Panc1 (cell line): Measurements from ENCODE around the gene SARDH. TPM values are rescaled to one million over a fixed set of nuclear protein-coding genes. Genes with fewer than 3 reads are reported as not detected.

Experiments
- ATAC-seq: fragments of 200-7000 bp; cut with Tn5 transposase; 2 replicates; pipeline ENCODE4 v1.9.1; 2020; ENCODE audit warnings: mild to moderate bottlenecking, moderate library complexity
- BruUV-seq: library from RNA; stranded (reverse); fragments of 400-500 nt; replicated peaks from 2 replicates; lab custom pipeline; 2021; lab: Mats Ljungman, UMichigan
- CTCF ChIA-PET: fragments of 300-600 bp; sonication (Branson Sonifier 250); formaldehyde crosslinking; loops from one replicate; lab custom pipeline; 2022; ENCODE audit warnings: antibody characterized with exemption; lab: Charles Lee
- POLR2A ChIA-PET: fragments of 300-600 bp; sonication (Branson Sonifier 250); formaldehyde crosslinking; loops from one replicate; lab custom pipeline; 2022; ENCODE audit warnings: antibody characterized with exemption; lab: Charles Lee
- DNase-seq: peaks from one replicate; pipeline ENCODE4 v3.0.0-alpha.2; 2010; ENCODE audit warnings: low read depth, low spot score
- H3K27ac ChIP-seq: 2 replicates; pipeline ENCODE4 v1.5.1; 2011; ENCODE audit warnings: mild to moderate bottlenecking, low read length, inconsistent platforms
- H3K27me3 ChIP-seq: fragments of 200-500 bp; sonication (Bioruptor generic); 2 replicates; pipeline ENCODE4 v1.6.0; 2014; ENCODE audit warnings: low read length, inconsistent platforms; ENCODE audit not compliant: control insufficient read depth, insufficient read depth
- H3K36me3 ChIP-seq: fragments of 200-500 bp; sonication (Bioruptor generic); 2 replicates; pipeline ENCODE4 v1.5.1; 2014; ENCODE audit warnings: inconsistent platforms, mild to moderate bottlenecking, low read length, moderate library complexity; ENCODE audit not compliant: control insufficient read depth, insufficient read depth
- H3K4me1 ChIP-seq: 2 replicates; pipeline ENCODE4 v1.5.1; 2011; ENCODE audit warnings: inconsistent platforms, mild to moderate bottlenecking, low read length, moderate library complexity; ENCODE audit not compliant: control insufficient read depth, insufficient read depth
- H3K4me3 ChIP-seq, 2 experiments: 2 replicates each; pipeline ENCODE4 v1.5.1; 2011 to 2012; ENCODE audit warnings: low read depth in 2 of 2, low read length in 2 of 2, mild to moderate bottlenecking in 2 of 2, inconsistent platforms in 1 of 2, moderate library complexity in 1 of 2
- H3K9me3 ChIP-seq: fragments of 200-500 bp; sonication (Bioruptor generic); 2 replicates; pipeline ENCODE4 v1.5.1; 2014; ENCODE audit warnings: low read depth, mild to moderate bottlenecking, inconsistent platforms, low read length, moderate library complexity; ENCODE audit not compliant: control insufficient read depth, insufficient read depth
- POLR2AphosphoS5 ChIP-seq: IDR thresholded peaks from 2 replicates; pipeline ENCODE4 v1.6.1; 2012; ENCODE audit warnings: mild to moderate bottlenecking, low read depth, low read length, moderate library complexity
- SIN3A ChIP-seq: IDR thresholded peaks from 2 replicates; pipeline ENCODE4 v1.6.1; 2012; ENCODE audit warnings: low read depth, mild to moderate bottlenecking, low read length, moderate library complexity, borderline replicate concordance; ENCODE audit not compliant: insufficient read depth
- TCF7L2 ChIP-seq: IDR thresholded peaks from 2 replicates; pipeline ENCODE4 v1.6.1; 2011; ENCODE audit warnings: mild to moderate bottlenecking, low read depth, low read length, inconsistent platforms
- in situ Hi-C: cut with HindIII; loops from 2 replicates; pipeline ENCODE4 v1.10.0; 2016; ENCODE audit warnings: low sequenced_read_pairs, low pct_unique_long_range_greater_than_20kb
- intact Hi-C: fragments of 100-400 bp; cut with micrococcal nuclease; formaldehyde crosslinking; loops from one replicate; pipeline ENCODE4 v1.10.0; 2022; ENCODE audit not compliant: unreplicated experiment
- total RNA-seq: library from RNA; stranded (reverse); gene quantifications from one replicate; pipeline ENCODE4 v1.2.1, GENCODE V29; 2021; ENCODE audit not compliant: unreplicated experiment
- TF ChIP-seq, protein P1 (sequence below): fragments of 450-650 bp; IDR thresholded peaks from 2 replicates; pipeline ENCODE4 v1.5.1; 2017; ENCODE audit warnings: mild to moderate bottlenecking
- TF ChIP-seq, protein P2 (sequence below), 2 experiments: IDR thresholded peaks; 2 replicates each; pipeline ENCODE4 v1.6.1; 2011 to 2012; ENCODE audit warnings: low read depth in 2 of 2, control low read depth in 1 of 2, low read length in 1 of 2, mild to moderate bottlenecking in 1 of 2, moderate library complexity in 1 of 2; ENCODE audit not compliant: insufficient read depth in 1 of 2

SARDH gene
- total RNA-seq, 1 experiment from 2014 or later: 0.13 TPM

DNA sequence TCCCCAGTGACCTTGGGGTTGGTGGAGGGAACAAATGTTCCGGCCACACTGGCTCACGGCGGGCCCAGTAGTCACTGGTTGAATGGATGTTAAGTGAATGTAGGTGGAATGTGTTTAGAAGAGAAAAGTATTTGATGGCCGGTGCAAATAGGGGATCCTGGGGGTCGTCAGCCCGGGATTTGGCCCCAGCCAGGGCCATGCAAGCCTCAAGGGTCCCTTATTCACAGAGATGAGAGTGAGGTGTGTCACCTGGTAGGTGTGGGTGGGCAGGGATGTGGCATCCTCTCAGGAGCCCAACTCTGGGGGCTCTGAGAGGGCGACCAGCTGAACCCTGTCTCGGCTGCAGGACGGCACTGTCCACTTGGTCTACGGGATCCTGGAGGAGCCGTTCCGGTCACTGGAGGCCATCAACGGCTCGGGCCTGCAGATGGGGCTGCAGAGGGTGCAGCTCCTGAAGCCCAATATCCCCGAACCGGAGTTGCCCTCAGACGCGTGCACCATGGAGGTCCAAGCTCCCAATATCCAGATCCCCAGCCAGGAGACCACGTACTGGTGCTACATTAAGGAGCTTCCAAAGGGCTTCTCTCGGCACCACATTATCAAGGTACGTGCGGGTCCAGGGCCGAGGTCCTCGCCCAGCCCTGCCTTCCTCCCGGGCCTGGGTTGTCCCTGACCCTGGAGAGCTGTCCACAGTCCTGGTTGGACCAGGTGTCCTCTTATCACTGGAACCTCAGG, 96.1 kb downstream of the SARDH start:
- TF ChIP-seq, protein P1, sequence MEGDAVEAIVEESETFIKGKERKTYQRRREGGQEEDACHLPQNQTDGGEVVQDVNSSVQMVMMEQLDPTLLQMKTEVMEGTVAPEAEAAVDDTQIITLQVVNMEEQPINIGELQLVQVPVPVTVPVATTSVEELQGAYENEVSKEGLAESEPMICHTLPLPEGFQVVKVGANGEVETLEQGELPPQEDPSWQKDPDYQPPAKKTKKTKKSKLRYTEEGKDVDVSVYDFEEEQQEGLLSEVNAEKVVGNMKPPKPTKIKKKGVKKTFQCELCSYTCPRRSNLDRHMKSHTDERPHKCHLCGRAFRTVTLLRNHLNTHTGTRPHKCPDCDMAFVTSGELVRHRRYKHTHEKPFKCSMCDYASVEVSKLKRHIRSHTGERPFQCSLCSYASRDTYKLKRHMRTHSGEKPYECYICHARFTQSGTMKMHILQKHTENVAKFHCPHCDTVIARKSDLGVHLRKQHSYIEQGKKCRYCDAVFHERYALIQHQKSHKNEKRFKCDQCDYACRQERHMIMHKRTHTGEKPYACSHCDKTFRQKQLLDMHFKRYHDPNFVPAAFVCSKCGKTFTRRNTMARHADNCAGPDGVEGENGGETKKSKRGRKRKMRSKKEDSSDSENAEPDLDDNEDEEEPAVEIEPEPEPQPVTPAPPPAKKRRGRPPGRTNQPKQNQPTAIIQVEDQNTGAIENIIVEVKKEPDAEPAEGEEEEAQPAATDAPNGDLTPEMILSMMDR: no peak
- TF ChIP-seq, protein P2, sequence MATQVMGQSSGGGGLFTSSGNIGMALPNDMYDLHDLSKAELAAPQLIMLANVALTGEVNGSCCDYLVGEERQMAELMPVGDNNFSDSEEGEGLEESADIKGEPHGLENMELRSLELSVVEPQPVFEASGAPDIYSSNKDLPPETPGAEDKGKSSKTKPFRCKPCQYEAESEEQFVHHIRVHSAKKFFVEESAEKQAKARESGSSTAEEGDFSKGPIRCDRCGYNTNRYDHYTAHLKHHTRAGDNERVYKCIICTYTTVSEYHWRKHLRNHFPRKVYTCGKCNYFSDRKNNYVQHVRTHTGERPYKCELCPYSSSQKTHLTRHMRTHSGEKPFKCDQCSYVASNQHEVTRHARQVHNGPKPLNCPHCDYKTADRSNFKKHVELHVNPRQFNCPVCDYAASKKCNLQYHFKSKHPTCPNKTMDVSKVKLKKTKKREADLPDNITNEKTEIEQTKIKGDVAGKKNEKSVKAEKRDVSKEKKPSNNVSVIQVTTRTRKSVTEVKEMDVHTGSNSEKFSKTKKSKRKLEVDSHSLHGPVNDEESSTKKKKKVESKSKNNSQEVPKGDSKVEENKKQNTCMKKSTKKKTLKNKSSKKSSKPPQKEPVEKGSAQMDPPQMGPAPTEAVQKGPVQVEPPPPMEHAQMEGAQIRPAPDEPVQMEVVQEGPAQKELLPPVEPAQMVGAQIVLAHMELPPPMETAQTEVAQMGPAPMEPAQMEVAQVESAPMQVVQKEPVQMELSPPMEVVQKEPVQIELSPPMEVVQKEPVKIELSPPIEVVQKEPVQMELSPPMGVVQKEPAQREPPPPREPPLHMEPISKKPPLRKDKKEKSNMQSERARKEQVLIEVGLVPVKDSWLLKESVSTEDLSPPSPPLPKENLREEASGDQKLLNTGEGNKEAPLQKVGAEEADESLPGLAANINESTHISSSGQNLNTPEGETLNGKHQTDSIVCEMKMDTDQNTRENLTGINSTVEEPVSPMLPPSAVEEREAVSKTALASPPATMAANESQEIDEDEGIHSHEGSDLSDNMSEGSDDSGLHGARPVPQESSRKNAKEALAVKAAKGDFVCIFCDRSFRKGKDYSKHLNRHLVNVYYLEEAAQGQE (IDR thresholded peaks at IDR 0.05; ENCODE audit: insufficient read depth in 1 of 2, low read depth in 2 of 2, low read length in 1 of 2): no peak
- TF ChIP-seq SIN3A: no peak
- Histone ChIP-seq H3K4me3 (no peak overlapping the region), H3K27ac (no peak overlapping the region), H3K4me1 (no peaks in the 10 kb centered on the region), H3K36me3 (no peaks in the 10 kb centered on the region), H3K27me3 (no peaks in the 10 kb centered on the region), H3K9me3 (no peaks in the 10 kb centered on the region)
- intact Hi-C loops: no loop called here
- ChIA-PET POLR2A (no interaction called here), CTCF (no interaction called here)
- ATAC-seq (no peak), DNase-seq (no peak)
- no TSS peak for BruUV-seq
- in situ Hi-C loops: no loop called here

DNA sequence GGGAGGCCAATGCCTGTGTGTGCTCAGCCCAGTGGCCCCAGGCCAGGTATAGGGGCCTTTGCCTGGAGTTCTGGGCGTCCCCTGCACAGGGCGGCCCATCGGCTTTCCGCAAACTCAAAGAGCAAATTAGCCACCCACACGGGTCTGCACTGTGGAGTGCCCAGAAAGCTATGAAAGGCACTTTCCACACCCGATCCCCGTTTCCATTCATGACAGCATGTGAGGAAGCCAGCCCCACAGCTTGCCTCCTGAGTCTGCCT, 96.8 kb downstream of the SARDH start:
- POLR2A ChIA-PET: no interaction called here
- no peak for TF ChIP-seq TCF7L2
- TF ChIP-seq SIN3A: no peak
- no peak for TF ChIP-seq POLR2AphosphoS5
- TF ChIP-seq, protein P2 (IDR thresholded peaks at IDR 0.05; ENCODE audit: insufficient read depth in 1 of 2, low read depth in 2 of 2, low read length in 1 of 2): no peak
- TF ChIP-seq, protein P1: no peak
- no peak for ATAC-seq

More for the DNA sequence above, 96.8 kb downstream of the SARDH start:
- intact Hi-C loops (no loop called here), in situ Hi-C loops (no loop called here)
- Histone ChIP-seq H3K27me3 (no peaks in the 10 kb centered on the region), H3K4me1 (no peaks in the 10 kb centered on the region), H3K9me3 (no peaks in the 10 kb centered on the region), H3K27ac (no peak overlapping the region), H3K4me3 (no peak overlapping the region), H3K36me3 (no peaks in the 10 kb centered on the region)
- CTCF ChIA-PET: no interaction called here
- no TSS peak for BruUV-seq
- DNase-seq: no peak
